Panc1 (cell line): ENCODE results near the gene FAM174B. TPM values are rescaled to one million over a fixed set of nuclear protein-coding genes. Genes with fewer than 3 reads are reported as not detected.

Experiments
- ATAC-seq: fragments of 200-7000 bp; cut with Tn5 transposase; 2 replicates; pipeline ENCODE4 v1.9.1; 2020; ENCODE audit warnings: mild to moderate bottlenecking, moderate library complexity
- BruUV-seq: library from RNA; stranded (reverse); fragments of 400-500 nt; replicated peaks from 2 replicates; lab custom pipeline; 2021; lab: Mats Ljungman, UMichigan
- CTCF ChIA-PET: fragments of 300-600 bp; sonication (Branson Sonifier 250); formaldehyde crosslinking; loops from one replicate; lab custom pipeline; 2022; ENCODE audit warnings: antibody characterized with exemption; lab: Charles Lee
- POLR2A ChIA-PET: fragments of 300-600 bp; sonication (Branson Sonifier 250); formaldehyde crosslinking; loops from one replicate; lab custom pipeline; 2022; ENCODE audit warnings: antibody characterized with exemption; lab: Charles Lee
- DNase-seq: peaks from one replicate; pipeline ENCODE4 v3.0.0-alpha.2; 2010; ENCODE audit warnings: low read depth, low spot score
- H3K27ac ChIP-seq: 2 replicates; pipeline ENCODE4 v1.5.1; 2011; ENCODE audit warnings: mild to moderate bottlenecking, low read length, inconsistent platforms
- H3K27me3 ChIP-seq: fragments of 200-500 bp; sonication (Bioruptor generic); 2 replicates; pipeline ENCODE4 v1.6.0; 2014; ENCODE audit warnings: low read length, inconsistent platforms; ENCODE audit not compliant: control insufficient read depth, insufficient read depth
- H3K36me3 ChIP-seq: fragments of 200-500 bp; sonication (Bioruptor generic); 2 replicates; pipeline ENCODE4 v1.5.1; 2014; ENCODE audit warnings: inconsistent platforms, mild to moderate bottlenecking, low read length, moderate library complexity; ENCODE audit not compliant: control insufficient read depth, insufficient read depth
- H3K4me1 ChIP-seq: 2 replicates; pipeline ENCODE4 v1.5.1; 2011; ENCODE audit warnings: inconsistent platforms, mild to moderate bottlenecking, low read length, moderate library complexity; ENCODE audit not compliant: control insufficient read depth, insufficient read depth
- H3K4me3 ChIP-seq, 2 experiments: 2 replicates each; pipeline ENCODE4 v1.5.1; 2011 to 2012; ENCODE audit warnings: low read depth in 2 of 2, low read length in 2 of 2, mild to moderate bottlenecking in 2 of 2, inconsistent platforms in 1 of 2, moderate library complexity in 1 of 2
- H3K9me3 ChIP-seq: fragments of 200-500 bp; sonication (Bioruptor generic); 2 replicates; pipeline ENCODE4 v1.5.1; 2014; ENCODE audit warnings: low read depth, mild to moderate bottlenecking, inconsistent platforms, low read length, moderate library complexity; ENCODE audit not compliant: control insufficient read depth, insufficient read depth
- CTCF ChIP-seq: fragments of 450-650 bp; IDR thresholded peaks from 2 replicates; pipeline ENCODE4 v1.5.1; 2017; ENCODE audit warnings: mild to moderate bottlenecking
- POLR2AphosphoS5 ChIP-seq: IDR thresholded peaks from 2 replicates; pipeline ENCODE4 v1.6.1; 2012; ENCODE audit warnings: mild to moderate bottlenecking, low read depth, low read length, moderate library complexity
- SIN3A ChIP-seq: IDR thresholded peaks from 2 replicates; pipeline ENCODE4 v1.6.1; 2012; ENCODE audit warnings: low read depth, mild to moderate bottlenecking, low read length, moderate library complexity, borderline replicate concordance; ENCODE audit not compliant: insufficient read depth
- TCF7L2 ChIP-seq: IDR thresholded peaks from 2 replicates; pipeline ENCODE4 v1.6.1; 2011; ENCODE audit warnings: mild to moderate bottlenecking, low read depth, low read length, inconsistent platforms
- in situ Hi-C: cut with HindIII; loops from 2 replicates; pipeline ENCODE4 v1.10.0; 2016; ENCODE audit warnings: low sequenced_read_pairs, low pct_unique_long_range_greater_than_20kb
- intact Hi-C: fragments of 100-400 bp; cut with micrococcal nuclease; formaldehyde crosslinking; loops from one replicate; pipeline ENCODE4 v1.10.0; 2022; ENCODE audit not compliant: unreplicated experiment
- total RNA-seq: library from RNA; stranded (reverse); gene quantifications from one replicate; pipeline ENCODE4 v1.2.1, GENCODE V29; 2021; ENCODE audit not compliant: unreplicated experiment
- TF ChIP-seq, protein P1 (sequence below), 2 experiments: IDR thresholded peaks; 2 replicates each; pipeline ENCODE4 v1.6.1; 2011 to 2012; ENCODE audit warnings: low read depth in 2 of 2, control low read depth in 1 of 2, low read length in 1 of 2, mild to moderate bottlenecking in 1 of 2, moderate library complexity in 1 of 2; ENCODE audit not compliant: insufficient read depth in 1 of 2

The FAM174B gene
- total RNA-seq, 1 experiment from 2014 or later, result 30.7 TPM

GRCh38 chr15:92595506-92596381 is 59.8 kb downstream of the FAM174B start:
- POLR2A ChIA-PET, result no interaction called here
- ATAC-seq (no peak), DNase-seq (no peak)
- no peaks in the 10 kb centered on the region for H3K9me3 ChIP-seq
- no peak overlapping the region for H3K4me3 ChIP-seq
- TF ChIP-seq, protein P1, sequence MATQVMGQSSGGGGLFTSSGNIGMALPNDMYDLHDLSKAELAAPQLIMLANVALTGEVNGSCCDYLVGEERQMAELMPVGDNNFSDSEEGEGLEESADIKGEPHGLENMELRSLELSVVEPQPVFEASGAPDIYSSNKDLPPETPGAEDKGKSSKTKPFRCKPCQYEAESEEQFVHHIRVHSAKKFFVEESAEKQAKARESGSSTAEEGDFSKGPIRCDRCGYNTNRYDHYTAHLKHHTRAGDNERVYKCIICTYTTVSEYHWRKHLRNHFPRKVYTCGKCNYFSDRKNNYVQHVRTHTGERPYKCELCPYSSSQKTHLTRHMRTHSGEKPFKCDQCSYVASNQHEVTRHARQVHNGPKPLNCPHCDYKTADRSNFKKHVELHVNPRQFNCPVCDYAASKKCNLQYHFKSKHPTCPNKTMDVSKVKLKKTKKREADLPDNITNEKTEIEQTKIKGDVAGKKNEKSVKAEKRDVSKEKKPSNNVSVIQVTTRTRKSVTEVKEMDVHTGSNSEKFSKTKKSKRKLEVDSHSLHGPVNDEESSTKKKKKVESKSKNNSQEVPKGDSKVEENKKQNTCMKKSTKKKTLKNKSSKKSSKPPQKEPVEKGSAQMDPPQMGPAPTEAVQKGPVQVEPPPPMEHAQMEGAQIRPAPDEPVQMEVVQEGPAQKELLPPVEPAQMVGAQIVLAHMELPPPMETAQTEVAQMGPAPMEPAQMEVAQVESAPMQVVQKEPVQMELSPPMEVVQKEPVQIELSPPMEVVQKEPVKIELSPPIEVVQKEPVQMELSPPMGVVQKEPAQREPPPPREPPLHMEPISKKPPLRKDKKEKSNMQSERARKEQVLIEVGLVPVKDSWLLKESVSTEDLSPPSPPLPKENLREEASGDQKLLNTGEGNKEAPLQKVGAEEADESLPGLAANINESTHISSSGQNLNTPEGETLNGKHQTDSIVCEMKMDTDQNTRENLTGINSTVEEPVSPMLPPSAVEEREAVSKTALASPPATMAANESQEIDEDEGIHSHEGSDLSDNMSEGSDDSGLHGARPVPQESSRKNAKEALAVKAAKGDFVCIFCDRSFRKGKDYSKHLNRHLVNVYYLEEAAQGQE (IDR thresholded peaks at IDR 0.05; ENCODE audit: insufficient read depth in 1 of 2, low read depth in 2 of 2, low read length in 1 of 2), result no peak
- TF ChIP-seq SIN3A (no peak), TCF7L2 (no peak), CTCF (no peak), POLR2AphosphoS5 (no peak)
- no peak overlapping the region for H3K27ac ChIP-seq
- CTCF ChIA-PET, result interaction anchor here (0.7 kb wide), 1 partner anchor 204 kb away, joined by 3 read pairs; no protein-coding TSS in a partner anchor
- H3K27me3 ChIP-seq, result peaks cover 15% of the 10 kb centered on the region
- H3K36me3 ChIP-seq, result no peaks in the 10 kb centered on the region
- in situ Hi-C loops (no loop called here), intact Hi-C loops (no loop called here)
- BruUV-seq, result no TSS peak
- H3K4me1 ChIP-seq, result no peaks in the 10 kb centered on the region

GRCh38 chr15:92591275-92591674 is 64.3 kb downstream of the FAM174B start:
- ATAC-seq (no peak), DNase-seq (no peak)
- Histone ChIP-seq H3K27ac (no peak overlapping the region), H3K9me3 (no peaks in the 10 kb centered on the region), H3K36me3 (no peaks in the 10 kb centered on the region), H3K27me3 (peaks cover 12% of the 10 kb centered on the region), H3K4me1 (no peaks in the 10 kb centered on the region), H3K4me3 (no peak overlapping the region)
- ChIA-PET POLR2A (no interaction called here), CTCF (no interaction called here)
- in situ Hi-C loops, result no loop called here
- intact Hi-C loops, result no loop called here
- TF ChIP-seq SIN3A, result no peak
- TF ChIP-seq POLR2AphosphoS5, result no peak
- no peak for TF ChIP-seq CTCF
- TF ChIP-seq, protein P1 (IDR thresholded peaks at IDR 0.05; ENCODE audit: insufficient read depth in 1 of 2, low read depth in 2 of 2, low read length in 1 of 2), result no peak
- BruUV-seq, result no TSS peak
